ENCODE results near the gene DSEL. TPM values are rescaled to one million over a fixed set of nuclear protein-coding genes. Genes with fewer than 3 reads are reported as not detected.

DSEL gene
- total and polyA plus RNA-seq, 2 of the 8 experiments (the other 6 are each of a cell fraction or from before 2014, with no cell fraction given), result 3.0 to 22.8 TPM

GRCh38 chr18:67550872-67551520, 34.5 kb upstream of the DSEL start:
- H3K9me3 ChIP-seq (ENCODE audit: insufficient read depth in 2 of 2, low read depth in 1 of 2, low read length in 1 of 2), result no peaks in the 10 kb centered on the region
- H2BK15ac ChIP-seq (ENCODE audit: low read length), result no peak overlapping the region
- H3K79me2 ChIP-seq (ENCODE audit: control insufficient read depth in 1 of 2, insufficient read depth in 2 of 2, low read length in 2 of 2), result no peaks in the 10 kb centered on the region
- H4K5ac ChIP-seq (ENCODE audit: insufficient read length, low read depth, low read length), result no peak overlapping the region
- H3K56ac ChIP-seq (replicated peaks; ENCODE audit: insufficient read length, low read depth, low read length), result no peak overlapping the region
- no peak overlapping the region for H3K27ac ChIP-seq (ENCODE audit: low read depth, low read length)
- CTCF ChIA-PET (ENCODE audit: partially characterized antibody), result no interaction called here
- H3K79me1 ChIP-seq (ENCODE audit: low read depth, low read length), result no peaks in the 10 kb centered on the region
- no peak overlapping the region for H2AK5ac ChIP-seq (ENCODE audit: low read depth, low read length)
- no peaks in the 10 kb centered on the region; the same call in 1 of the 2 replicates for H3K23me2 ChIP-seq (ENCODE audit: low read depth, low read length)
- H3K4me3 ChIP-seq (ENCODE audit: extremely low read depth in 1 of 4, insufficient read depth in 2 of 4, low read depth in 3 of 4, low read length in 4 of 4), result no peak overlapping the region
- no peak overlapping the region for H4K91ac ChIP-seq (replicated peaks; ENCODE audit: insufficient read length, low read length)
- H3K36me3 ChIP-seq (ENCODE audit: control insufficient read depth in 2 of 4, insufficient read depth in 4 of 4, low read length in 3 of 4), result no peaks in the 10 kb centered on the region
- H3K23ac ChIP-seq (ENCODE audit: insufficient read length), result no peak overlapping the region
- H3K18ac ChIP-seq (ENCODE audit: extremely low read depth, low read length), result no peak overlapping the region
- H3K14ac ChIP-seq (ENCODE audit: insufficient read length), result no peak overlapping the region
- H3K27me3 ChIP-seq (replicated peaks in 1 of 4; ENCODE audit: control insufficient read depth in 3 of 4, extremely low read depth in 1 of 4, insufficient read depth in 3 of 4, low read length in 3 of 4), result no peaks in the 10 kb centered on the region
- POLR2A ChIA-PET (ENCODE audit: partially characterized antibody), result no interaction called here
- no peak overlapping the region for H4K8ac ChIP-seq (ENCODE audit: extremely low read depth, insufficient read depth, low read length)
- H3K9ac ChIP-seq (replicated peaks in 1 of 4; ENCODE audit: extremely low read depth in 1 of 4, low read depth in 3 of 4, low read length in 3 of 4), result no peak overlapping the region
- no peak overlapping the region for H3K4me2 ChIP-seq (ENCODE audit: insufficient read depth in 1 of 2, low read depth in 2 of 2, low read length in 2 of 2)
- no peak overlapping the region; the same call in 1 of the 2 replicates for H2AFZ ChIP-seq (ENCODE audit: low read length)
- DNase-seq (ENCODE audit: low read depth in 1 of 2, low spot score in 2 of 2) (no peak), FAIRE-seq (no peak)
- no peak overlapping the region for H2BK12ac ChIP-seq (ENCODE audit: low read depth, low read length)
- H3K4ac ChIP-seq (replicated peaks; ENCODE audit: insufficient read length, low read depth, low read length), result no peak overlapping the region
- no peak overlapping the region for H2BK120ac ChIP-seq (replicated peaks; ENCODE audit: low read depth, low read length)
- 92% methylated on average over 3 of the region's 3 CpGs; no CpG with 5 or more reads in 1 of the 2 experiments for WGBS, 2 experiments (ENCODE audit: extremely low coverage in 1 of 2, insufficient coverage in 1 of 2, insufficient read length in 1 of 2, insufficient replicate concordance in 2 of 2, low coverage in 1 of 2, low lambda C conversion rate in 2 of 2, missing lambda C conversion rate in 1 of 2)
- H2BK20ac ChIP-seq (ENCODE audit: low read length), result no peak overlapping the region
- H4K20me1 ChIP-seq (replicated peaks in 1 of 2; ENCODE audit: control insufficient read depth in 1 of 2, insufficient read depth in 2 of 2, low read length in 2 of 2), result no peaks in the 10 kb centered on the region
- peaks cover 0 to 2% (median 0%) of the 10 kb centered on the region in 4 experiments; a peak in 1 of 7 replicates for H3K4me1 ChIP-seq (replicated peaks in 1 of 4; ENCODE audit: control insufficient read depth in 3 of 4, insufficient read depth in 4 of 4, low read length in 3 of 4)
- H2BK5ac ChIP-seq (ENCODE audit: low read depth, low read length), result no peak overlapping the region
- TF ChIP-seq TEAD4 (IDR thresholded peaks at IDR 0.05; ENCODE audit: low read depth, low read length), result no peak
- TF ChIP-seq SIN3A (conservative IDR thresholded peaks at IDR 0.05 in 1 of 2, IDR thresholded peaks at IDR 0.05 in 1 of 2; ENCODE audit: low read depth in 1 of 2, low read length in 2 of 2), result no peak
- no peak for TF ChIP-seq CEBPB (IDR thresholded peaks at IDR 0.05; ENCODE audit: low read depth, low read length)
- TF ChIP-seq, protein P1, sequence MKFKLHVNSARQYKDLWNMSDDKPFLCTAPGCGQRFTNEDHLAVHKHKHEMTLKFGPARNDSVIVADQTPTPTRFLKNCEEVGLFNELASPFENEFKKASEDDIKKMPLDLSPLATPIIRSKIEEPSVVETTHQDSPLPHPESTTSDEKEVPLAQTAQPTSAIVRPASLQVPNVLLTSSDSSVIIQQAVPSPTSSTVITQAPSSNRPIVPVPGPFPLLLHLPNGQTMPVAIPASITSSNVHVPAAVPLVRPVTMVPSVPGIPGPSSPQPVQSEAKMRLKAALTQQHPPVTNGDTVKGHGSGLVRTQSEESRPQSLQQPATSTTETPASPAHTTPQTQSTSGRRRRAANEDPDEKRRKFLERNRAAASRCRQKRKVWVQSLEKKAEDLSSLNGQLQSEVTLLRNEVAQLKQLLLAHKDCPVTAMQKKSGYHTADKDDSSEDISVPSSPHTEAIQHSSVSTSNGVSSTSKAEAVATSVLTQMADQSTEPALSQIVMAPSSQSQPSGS (IDR thresholded peaks at IDR 0.05; ENCODE audit: low read length), result no peak
- TF ChIP-seq E2F6 (IDR thresholded peaks at IDR 0.05), result no peak
- no peak for TF ChIP-seq JUND (IDR thresholded peaks at IDR 0.05; ENCODE audit: low read length)
- TF ChIP-seq MAFK (IDR thresholded peaks at IDR 0.05; ENCODE audit: low read depth, low read length), result no peak
- TF ChIP-seq, protein P2, sequence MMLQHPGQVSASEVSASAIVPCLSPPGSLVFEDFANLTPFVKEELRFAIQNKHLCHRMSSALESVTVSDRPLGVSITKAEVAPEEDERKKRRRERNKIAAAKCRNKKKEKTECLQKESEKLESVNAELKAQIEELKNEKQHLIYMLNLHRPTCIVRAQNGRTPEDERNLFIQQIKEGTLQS (IDR thresholded peaks at IDR 0.05; ENCODE audit: insufficient read depth, low read depth, low read length), result no peak
- no peak for TF ChIP-seq TBP (IDR thresholded peaks at IDR 0.05; ENCODE audit: low read depth, low read length)
- no peak for TF ChIP-seq EGR1 (IDR thresholded peaks at IDR 0.05; ENCODE audit: borderline replicate concordance, low read depth, low read length)
- TF ChIP-seq YY1 (IDR thresholded peaks at IDR 0.05; ENCODE audit: low read depth, low read length), result no peak

All from H1 (cell line).